RKO (cell line): ENCODE data around the gene RYR3.
"Not testable (repeated sequence)": the region's sequence is repeated elsewhere in the genome, so short reads cannot be mapped to it uniquely, and the experiment has no call there.

Experiments used
- DNase-seq: peaks from one replicate; pipeline ENCODE4 v3.0.0-alpha.2; 2016; ENCODE audit warnings: low spot score

RYR3 gene

GRCh38 chr15:33508703-33509102, 197.9 kb downstream of the RYR3 start:
- no peak for DNase-seq

GRCh38 chr15:33515121-33515520, 204.4 kb downstream of the RYR3 start:
- no peak for DNase-seq

GRCh38 chr15:33516563-33516962, 205.8 kb downstream of the RYR3 start:
- no peak for DNase-seq

- no peak for DNase-seq
These were observed 207.2 kb downstream of the RYR3 start for GRCh38 chr15:33517944-33518343.

GRCh38 chr15:33518421-33518820, 207.7 kb downstream of the RYR3 start:
- no peak for DNase-seq

- no peak for DNase-seq
These were observed 213.5 kb downstream of the RYR3 start for GRCh38 chr15:33524274-33524673.

GRCh38 chr15:33526532-33526931, 215.8 kb downstream of the RYR3 start:
- DNase-seq: no peak

GRCh38 chr15:33533197-33533596, 222.4 kb downstream of the RYR3 start:
- DNase-seq: no peak

- DNase-seq: no peak
These were observed 223.9 kb downstream of the RYR3 start for GRCh38 chr15:33534642-33535041.

- no peak for DNase-seq
These were observed 224.4 kb downstream of the RYR3 start for GRCh38 chr15:33535135-33535534.

- no peak for DNase-seq
These were observed 229.2 kb downstream of the RYR3 start for GRCh38 chr15:33539825-33540573.

GRCh38 chr15:33543957-33544356, 233.2 kb downstream of the RYR3 start:
- DNase-seq: no peak

GRCh38 chr15:33545866-33546265, 235.1 kb downstream of the RYR3 start:
- DNase-seq: no peak

- DNase-seq: peak; percentile 51
These were observed 237.1 kb downstream of the RYR3 start for GRCh38 chr15:33547876-33548275.

GRCh38 chr15:33551860-33552259, 241.1 kb downstream of the RYR3 start:
- no peak for DNase-seq

GRCh38 chr15:33553157-33553556, 242.4 kb downstream of the RYR3 start:
- DNase-seq: no peak

GRCh38 chr15:33559207-33559890, 248.6 kb downstream of the RYR3 start:
- DNase-seq: no peak

- no peak for DNase-seq
These were observed 250.6 kb downstream of the RYR3 start for GRCh38 chr15:33561407-33561806.

- no peak for DNase-seq
These were observed 251.2 kb downstream of the RYR3 start for GRCh38 chr15:33561967-33562366.

GRCh38 chr15:33565094-33565493, 254.3 kb downstream of the RYR3 start:
- DNase-seq: no peak

- DNase-seq: no peak
These were observed 256.9 kb downstream of the RYR3 start for GRCh38 chr15:33567652-33568051.

GRCh38 chr15:33569036-33569435, 258.3 kb downstream of the RYR3 start:
- DNase-seq: no peak

- not testable (repeated sequence) for DNase-seq
These were observed 267.1 kb downstream of the RYR3 start for GRCh38 chr15:33577911-33578310.

GRCh38 chr15:33580526-33580925, 269.8 kb downstream of the RYR3 start:
- DNase-seq: no peak
